ENCODE results near the gene DIRAS2.
"Not testable (repeated sequence)": the region's sequence is repeated elsewhere in the genome, so short reads cannot be mapped to it uniquely, and the experiment has no call there.

The DIRAS2 gene, protein sequence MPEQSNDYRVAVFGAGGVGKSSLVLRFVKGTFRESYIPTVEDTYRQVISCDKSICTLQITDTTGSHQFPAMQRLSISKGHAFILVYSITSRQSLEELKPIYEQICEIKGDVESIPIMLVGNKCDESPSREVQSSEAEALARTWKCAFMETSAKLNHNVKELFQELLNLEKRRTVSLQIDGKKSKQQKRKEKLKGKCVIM

GRCh38 chr9:90642570-90643539 is at the start of gene DIRAS2:
Gene DIRAS2 (minus strand): TSS chr9:90642824. CDS start chr9:90613827, 28,997 bp downstream.
- no peak for FAIRE-seq

GRCh38 chr9:90684736-90685135 is 42.1 kb upstream of the DIRAS2 start:
- no peak for FAIRE-seq

DNA sequence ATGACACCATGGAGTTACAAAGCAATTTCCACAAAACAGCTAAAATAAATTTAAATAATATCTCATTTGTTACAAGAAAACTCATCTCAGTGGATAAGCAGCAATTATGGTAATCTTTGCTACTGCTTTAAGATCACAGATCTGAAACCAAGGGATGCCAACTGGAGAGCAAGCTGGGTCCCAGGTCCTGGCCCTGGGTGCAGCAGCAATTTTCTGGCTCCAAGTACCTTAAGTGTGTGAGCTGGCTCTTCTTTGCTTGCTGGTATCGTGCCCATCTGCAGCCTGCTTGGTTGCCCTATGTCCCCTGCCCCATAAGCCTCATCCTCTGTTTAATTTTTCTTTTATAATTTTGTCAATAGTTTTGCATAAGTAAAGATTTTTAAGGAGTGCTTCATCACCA is 41.5 kb upstream of the DIRAS2 start:
- no peak for FAIRE-seq

DNA sequence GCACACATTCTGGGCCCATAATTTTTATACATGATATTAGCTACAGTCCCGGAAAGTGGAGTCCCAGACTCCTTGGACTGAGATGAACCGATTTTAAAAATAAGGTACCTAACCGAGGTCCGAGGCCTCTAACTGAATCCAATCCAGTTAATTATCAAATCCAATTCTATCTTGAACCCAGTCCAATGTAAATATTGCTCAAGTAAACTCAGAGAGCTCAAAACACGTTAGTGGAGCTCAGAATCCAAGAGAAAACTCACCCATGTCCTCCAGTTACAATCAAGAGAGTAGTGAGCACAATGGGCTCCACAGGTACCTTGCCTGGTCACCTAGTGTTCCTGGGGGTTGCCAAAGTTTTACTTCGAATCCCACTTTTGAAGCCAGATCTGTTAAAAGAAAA is 37.9 kb upstream of the DIRAS2 start:
- FAIRE-seq, result no peak

DNA sequence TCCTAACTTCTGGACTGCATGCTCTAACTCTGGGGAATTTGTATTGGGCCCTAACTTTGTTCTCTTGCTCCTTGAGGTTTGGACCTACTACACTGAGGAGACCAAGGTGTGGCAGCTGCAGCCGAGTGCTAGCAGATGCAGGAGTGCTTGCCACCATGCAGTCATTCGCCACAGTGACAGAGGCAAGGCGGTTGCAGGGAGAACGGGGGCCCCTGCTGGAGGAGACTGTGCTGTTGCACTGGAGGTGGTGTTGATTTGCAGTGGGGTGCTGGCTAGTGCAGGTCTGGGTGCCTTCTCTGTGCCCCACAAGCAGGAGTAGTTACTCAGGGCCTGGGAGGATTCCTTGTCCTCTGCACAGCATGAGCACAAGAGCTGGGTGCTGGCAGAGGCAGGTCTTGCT is 22.4 kb upstream of the DIRAS2 start:
- FAIRE-seq, result no peak

- no peak for FAIRE-seq
These were observed 17.2 kb upstream of the DIRAS2 start for GRCh38 chr9:90659650-90660364.

- no peak for FAIRE-seq
These were observed 16.2 kb upstream of the DIRAS2 start for GRCh38 chr9:90658783-90659182.

- FAIRE-seq, result no peak
These were observed 15.6 kb upstream of the DIRAS2 start for GRCh38 chr9:90658181-90658580.

DNA sequence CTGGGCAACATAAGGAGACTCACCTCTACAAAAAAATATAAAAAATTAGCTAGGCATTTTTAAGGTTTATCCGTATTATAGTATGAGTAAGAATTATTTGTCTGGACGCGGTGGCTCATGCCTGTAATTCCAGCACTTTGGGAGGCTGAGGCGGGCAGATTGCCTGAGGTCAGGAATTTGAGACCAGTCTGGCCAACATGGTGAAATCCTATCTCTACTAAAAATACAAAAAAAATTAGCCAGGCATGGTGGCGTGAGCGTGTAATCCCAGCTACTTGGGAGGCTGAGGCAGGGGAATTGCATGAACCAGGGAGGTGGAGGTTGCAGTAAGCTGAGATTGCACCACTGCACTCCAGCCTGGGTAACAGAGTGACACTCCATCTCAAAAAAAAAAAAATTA is 14.3 kb upstream of the DIRAS2 start:
- FAIRE-seq, result not testable (repeated sequence)

GRCh38 chr9:90651246-90651645 is 8.6 kb upstream of the DIRAS2 start:
- no peak for FAIRE-seq

GRCh38 chr9:90647843-90648242 is 5.2 kb upstream of the DIRAS2 start:
- no peak for FAIRE-seq

GRCh38 chr9:90645721-90646120 is 3.1 kb upstream of the DIRAS2 start:
- no peak for FAIRE-seq

GRCh38 chr9:90641884-90642487 is 638 bp downstream of the DIRAS2 start:
- no peak for FAIRE-seq

DNA sequence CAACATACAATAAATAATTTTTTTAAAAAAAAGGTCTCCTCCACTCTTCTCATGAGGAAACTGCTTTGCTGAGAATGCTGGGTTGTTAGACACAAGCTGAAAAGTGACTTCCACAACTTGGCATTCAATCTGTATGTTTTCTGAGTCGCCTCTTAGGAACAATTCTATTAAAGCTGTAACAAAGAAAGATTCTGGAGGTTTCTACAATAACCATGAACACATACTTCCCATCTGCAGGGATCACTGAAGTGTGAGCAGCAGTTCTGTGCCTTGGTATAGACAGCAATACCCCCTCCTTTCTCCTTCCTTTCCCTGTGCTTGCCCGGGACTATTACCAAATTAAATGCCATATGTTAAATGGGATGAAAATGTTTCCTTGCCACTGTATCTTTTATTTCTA is 1.5 kb downstream of the DIRAS2 start:
- no peak for FAIRE-seq

DNA sequence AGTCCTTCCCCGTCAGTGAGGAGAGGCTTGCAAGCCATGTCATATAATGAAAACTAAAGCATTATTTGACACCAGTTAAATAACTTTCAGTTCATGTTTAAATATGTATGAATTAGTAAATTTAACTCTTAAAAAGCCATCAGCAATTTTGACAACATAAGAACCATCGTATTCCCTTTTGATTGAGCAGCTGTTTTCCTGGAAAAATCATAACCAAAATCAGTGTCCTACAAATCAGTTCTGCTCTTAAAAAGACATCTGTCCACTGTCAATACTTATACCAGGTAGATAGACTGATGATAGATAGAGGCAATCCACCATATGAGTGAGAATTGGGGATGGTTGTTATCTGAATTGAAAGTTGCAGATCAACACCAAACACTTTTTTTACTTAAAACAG is 2.3 kb downstream of the DIRAS2 start:
- no peak for FAIRE-seq

GRCh38 chr9:90637626-90638025 is 5.0 kb downstream of the DIRAS2 start:
- FAIRE-seq, result no peak

GRCh38 chr9:90632647-90633207 is 9.9 kb downstream of the DIRAS2 start:
- no peak for FAIRE-seq

DNA sequence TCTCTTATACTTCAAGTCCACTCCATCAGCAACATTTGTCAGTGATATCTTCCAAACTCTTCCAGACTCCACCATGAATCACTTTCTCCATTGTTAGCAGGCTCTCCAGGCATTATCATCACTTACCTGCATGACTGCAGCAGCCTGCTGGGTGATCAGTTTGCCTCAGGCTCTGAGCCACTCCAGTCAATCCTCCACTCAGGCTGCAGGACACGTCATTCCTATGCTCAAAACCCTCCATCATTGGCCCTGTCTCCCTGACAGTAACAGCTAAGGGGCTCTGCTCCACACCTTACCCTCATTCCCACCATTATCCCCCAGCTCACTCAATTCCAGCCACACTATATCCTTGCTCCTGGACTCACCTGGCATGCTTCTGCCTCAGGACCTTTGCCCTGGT is 10.7 kb downstream of the DIRAS2 start:
- no peak for FAIRE-seq

GRCh38 chr9:90629991-90630390 is 12.6 kb downstream of the DIRAS2 start:
- FAIRE-seq, result no peak

- no peak for FAIRE-seq
These were observed 13.3 kb downstream of the DIRAS2 start for GRCh38 chr9:90629354-90629753.

DNA sequence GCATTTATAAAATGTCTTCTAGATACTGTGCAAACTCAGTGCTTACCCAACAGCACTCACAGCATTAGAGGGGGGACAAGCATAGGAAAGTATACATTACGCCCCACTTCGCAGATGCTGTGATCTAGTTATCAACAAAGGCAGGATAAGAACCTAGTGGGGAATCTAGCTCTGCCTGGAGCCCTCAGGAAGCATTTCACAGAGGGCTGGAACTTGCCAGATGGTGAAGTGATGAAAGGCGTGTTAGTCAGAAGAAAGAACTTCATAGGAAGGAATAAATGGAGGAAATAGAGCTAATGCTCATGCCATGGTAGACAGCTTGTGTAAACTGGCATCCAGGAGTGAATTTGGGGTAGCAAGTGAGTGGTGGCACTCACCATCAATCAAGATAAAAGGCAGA is 25.8 kb downstream of the DIRAS2 start:
- no peak for FAIRE-seq

- FAIRE-seq, result no peak
These were observed 29.1 kb downstream of the DIRAS2 start for GRCh38 chr9:90613502-90613901.

DNA sequence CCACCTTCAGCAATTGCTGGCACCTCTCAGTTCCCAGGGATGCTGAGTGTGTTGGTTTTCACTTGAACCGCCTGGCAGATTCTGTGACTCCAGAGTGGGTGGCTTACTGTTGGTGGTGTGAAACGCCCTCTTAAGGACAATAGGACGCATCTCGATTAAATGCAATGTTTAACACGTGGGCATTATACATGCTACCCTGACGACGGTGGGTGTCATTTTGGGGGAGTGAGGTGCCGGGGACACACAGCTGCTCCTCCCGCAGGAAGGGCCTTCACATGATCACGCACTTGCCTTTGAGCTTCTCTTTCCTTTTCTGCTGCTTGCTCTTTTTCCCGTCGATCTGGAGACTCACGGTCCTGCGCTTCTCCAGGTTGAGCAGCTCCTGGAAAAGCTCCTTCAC is 29.7 kb downstream of the DIRAS2 start:
- FAIRE-seq, result no peak
